D721Med (cell line): ENCODE results near the gene ALPK3.

ENCODE experiments used
- DNase-seq: peaks from one replicate; pipeline ENCODE4 v3.0.0; 2011; ENCODE audit warnings: low spot score; ENCODE audit not compliant: insufficient read length
- FAIRE-seq: peaks from 2 replicates; lab custom pipeline; 2011; peaks lifted over from hg19 to GRCh38; lab: Jason Lieb, UNC
- CTCF ChIP-seq: IDR thresholded peaks from 2 replicates; pipeline ENCODE4 v1.5.1; 2012; ENCODE audit warnings: mild to moderate bottlenecking, control low read depth; ENCODE audit not compliant: insufficient read depth; ENCODE audit errors: missing control alignments

ALPK3 gene

GRCh38 chr15:84834969-84835368 is 17.8 kb downstream of the ALPK3 start:
- FAIRE-seq (no peak), DNase-seq (no peak)
- TF ChIP-seq CTCF: no peak

- TF ChIP-seq CTCF: no peak
- DNase-seq: no peak
- no peak for FAIRE-seq
These were observed 18.6 kb downstream of the ALPK3 start for GRCh38 chr15:84835661-84836337.

- no peak for DNase-seq
- no peak for FAIRE-seq
- TF ChIP-seq CTCF: no peak
These were observed 19.7 kb downstream of the ALPK3 start for GRCh38 chr15:84836844-84837243.

- TF ChIP-seq CTCF: no peak
- FAIRE-seq (no peak), DNase-seq (no peak)
These were observed 22.6 kb downstream of the ALPK3 start for GRCh38 chr15:84839714-84840113.

GRCh38 chr15:84840255-84840654 is 23.1 kb downstream of the ALPK3 start:
- FAIRE-seq (no peak), DNase-seq (no peak)
- no peak for TF ChIP-seq CTCF

GRCh38 chr15:84840741-84841429 is 23.7 kb downstream of the ALPK3 start:
- FAIRE-seq (no peak), DNase-seq (no peak)
- TF ChIP-seq CTCF: no peak

- TF ChIP-seq CTCF: no peak
- DNase-seq: no peak
- no peak for FAIRE-seq
These were observed 25.6 kb downstream of the ALPK3 start for GRCh38 chr15:84842781-84843180.
